ENCODE measurements around the gene FAM78B. TPM values are rescaled to one million over a fixed set of nuclear protein-coding genes. Genes with fewer than 3 reads are reported as not detected.

FAM78B gene
- total and polyA plus RNA-seq, 8 donors, result 0.44 to 8.0 (median 0.89) TPM; not detected in 2

- Histone ChIP-seq H3K9me3 (no peaks in the 10 kb centered on the region), H3K36me3 (no peaks in the 10 kb centered on the region), H3K27me3 (peaks cover 0 to 25% (median 0%) of the 10 kb centered on the region in 3 donors), H3K4me1 (peaks cover 13 to 23% (median 19%) of the 10 kb centered on the region in 4 donors), H3K27ac (no peak overlapping the region), H3K4me3 (no peak overlapping the region)
- intact Hi-C loops (cut with DNase I; ENCODE audit: low total_unique reads), result no loop called here
- DNase-seq, result no peak
- TF ChIP-seq POLR2A (IDR thresholded peaks at IDR 0.05), result no peak
- 58 to 76% (median 68%) methylated on average over 2 of the region's 2 CpGs for WGBS, 5 donors
Measured at GRCh38 chr1:166170075-166170474, 3.3 kb upstream of the FAM78B start.

- Histone ChIP-seq H3K9me3 (no peaks in the 10 kb centered on the region), H3K27me3 (peaks cover 0 to 29% (median 0%) of the 10 kb centered on the region in 3 donors), H3K4me3 (no peak overlapping the region), H3K4me1 (peaks cover 14 to 29% (median 25%) of the 10 kb centered on the region in 4 donors), H3K27ac (no peak overlapping the region), H3K36me3 (no peaks in the 10 kb centered on the region)
- DNase-seq, result no peak
- WGBS, 5 donors, result 45 to 63% (median 53%) methylated on average over 3 of the region's 3 CpGs
- no peak for TF ChIP-seq POLR2AphosphoS5 (IDR thresholded peaks at IDR 0.05)
- TF ChIP-seq POLR2A (IDR thresholded peaks at IDR 0.05), result no peak
- TF ChIP-seq CTCF (IDR thresholded peaks at IDR 0.05), result no peak
- no peak for TF ChIP-seq EP300 (IDR thresholded peaks at IDR 0.05)
- intact Hi-C loops (cut with DNase I; ENCODE audit: low total_unique reads), result loop anchor here (10.0 kb wide), 1 partner anchor 244 kb away; no protein-coding TSS in a partner anchor
Measured at GRCh38 chr1:166169182-166169581, 2.4 kb upstream of the FAM78B start.

GRCh38 chr1:166167572-166167925, 748 bp upstream of the FAM78B start:
- intact Hi-C loops (cut with DNase I; ENCODE audit: low total_unique reads), result loop anchor here (10.0 kb wide), 1 partner anchor 243 kb away; no protein-coding TSS in a partner anchor

GRCh38 chr1:166166329-166166697, 488 bp downstream of the FAM78B start:
- no peak for TF ChIP-seq POLR2A (IDR thresholded peaks at IDR 0.05)
- no peak for TF ChIP-seq POLR2AphosphoS5 (IDR thresholded peaks at IDR 0.05)
- TF ChIP-seq CTCF (IDR thresholded peaks at IDR 0.05), result no peak
- no peak for TF ChIP-seq EP300 (IDR thresholded peaks at IDR 0.05)
- H3K36me3 ChIP-seq, result no peaks in the 10 kb centered on the region
- H3K9me3 ChIP-seq, result no peaks in the 10 kb centered on the region
- intact Hi-C loops (cut with DNase I; ENCODE audit: low total_unique reads), result loop anchor here (10.0 kb wide), 1 partner anchor 242 kb away; no protein-coding TSS in a partner anchor
- no peak for DNase-seq
- H3K27ac ChIP-seq, result peak overlapping the region in 3 of 5 donors; percentile 37 to 81 (median 79)
- peaks cover 0 to 35% (median 0%) of the 10 kb centered on the region in 3 donors for H3K27me3 ChIP-seq
- H3K4me1 ChIP-seq, result peaks cover 14 to 29% (median 25%) of the 10 kb centered on the region in 4 donors
- H3K4me3 ChIP-seq, result peak overlapping the region; percentile 67 to 95 (median 77)
- WGBS, 5 donors, result 0 to 1% (median 0%) methylated on average over 1 to 50 of the region's 50 CpGs

More at GRCh38 chr1:166167572-166167925, 748 bp upstream of the FAM78B start:
- Histone ChIP-seq H3K36me3 (no peaks in the 10 kb centered on the region), H3K4me3 (peak overlapping the region; percentile 67 to 95 (median 77)), H3K4me1 (peaks cover 14 to 29% (median 25%) of the 10 kb centered on the region in 4 donors), H3K27me3 (peaks cover 0 to 35% (median 0%) of the 10 kb centered on the region in 3 donors), H3K27ac (peak overlapping the region in 3 of 5 donors; percentile 57 to 81 (median 79)), H3K9me3 (no peaks in the 10 kb centered on the region)
- 31 to 39% (median 33%) methylated on average over 5 of the region's 5 CpGs for WGBS, 5 donors
- TF ChIP-seq POLR2A (IDR thresholded peaks at IDR 0.05) (no peak), CTCF (IDR thresholded peaks at IDR 0.05) (no peak), EP300 (IDR thresholded peaks at IDR 0.05) (no peak), POLR2AphosphoS5 (IDR thresholded peaks at IDR 0.05) (no peak)
- no peak for DNase-seq

All from stomach (tissue), 9 donors.